Activated CD4-positive, CD25-positive, alpha-beta regulatory T cell (primary cell): ENCODE data around the gene TMEM225B.
"Not testable (repeated sequence)": the region's sequence is repeated elsewhere in the genome, so short reads cannot be mapped to it uniquely, and the experiment has no call there.

Experiments used
- DNase-seq, 4 experiments: peaks; one replicate each; lab custom pipeline; 2025; lab: John Stamatoyannopoulos, UW

Gene TMEM225B, protein sequence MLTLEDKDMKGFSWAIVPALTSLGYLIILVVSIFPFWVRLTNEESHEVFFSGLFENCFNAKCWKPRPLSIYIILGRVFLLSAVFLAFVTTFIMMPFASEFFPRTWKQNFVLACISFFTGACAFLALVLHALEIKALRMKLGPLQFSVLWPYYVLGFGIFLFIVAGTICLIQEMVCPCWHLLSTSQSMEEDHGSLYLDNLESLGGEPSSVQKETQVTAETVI

DNA sequence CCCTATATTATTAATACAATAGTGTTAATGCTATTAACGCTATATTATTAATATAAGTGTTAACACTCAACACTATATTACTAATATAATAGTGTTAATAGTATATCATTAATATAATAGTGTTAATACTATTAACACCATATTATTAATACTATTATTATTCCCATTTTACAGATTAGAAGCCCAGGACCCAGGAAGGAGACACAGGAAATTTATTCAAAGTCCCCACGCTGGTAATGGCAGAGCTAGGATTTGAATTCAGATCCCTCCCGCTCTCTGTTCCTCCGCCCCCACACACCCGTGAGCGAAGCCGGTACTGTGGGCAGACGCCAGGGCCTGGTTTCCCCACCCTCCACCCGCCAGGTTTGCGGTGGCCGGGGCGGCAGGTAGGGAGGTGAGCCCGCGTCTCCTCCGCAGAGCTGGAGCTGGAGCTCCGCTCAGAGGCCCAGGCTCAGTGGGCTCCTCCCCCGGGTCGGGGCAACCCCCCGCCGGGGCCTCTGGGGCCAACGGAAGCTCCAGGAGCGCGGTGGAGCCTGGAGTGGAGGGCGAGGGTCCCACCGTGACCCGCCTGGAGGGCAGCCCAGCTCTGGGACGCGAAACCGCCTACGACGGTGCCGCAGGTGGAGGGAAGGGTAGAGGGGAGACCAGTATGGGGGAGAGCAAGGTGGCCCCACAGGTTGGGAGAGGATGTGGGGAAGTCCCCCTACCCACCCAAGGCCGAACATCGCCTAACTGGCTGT is at the start of gene TMEM225B:
Gene TMEM225B, plus strand, starts transcription at position 506 of the 740 bp plus-strand sequence. CDS start 6,122 bp downstream, outside the sequence.
- no peak for DNase-seq

DNA sequence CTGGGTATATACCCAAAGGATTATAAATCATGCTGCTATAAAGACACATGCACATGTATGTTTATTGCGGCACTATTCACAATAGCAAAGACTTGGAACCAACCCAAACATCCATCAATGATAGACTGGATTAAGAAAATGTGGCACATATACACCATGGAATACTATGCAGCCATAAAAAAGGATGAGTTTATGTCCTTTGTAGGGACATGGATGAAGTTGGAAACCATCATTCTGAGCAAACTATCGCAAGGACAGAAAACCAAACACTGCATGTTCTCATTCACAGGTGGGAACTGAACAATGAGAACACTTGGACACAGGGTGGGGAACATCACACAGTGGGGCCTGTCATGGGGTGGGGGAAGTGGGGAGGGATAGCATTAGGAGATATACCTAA is 48.5 kb upstream of the TMEM225B start:
- DNase-seq: not testable (repeated sequence)

DNA sequence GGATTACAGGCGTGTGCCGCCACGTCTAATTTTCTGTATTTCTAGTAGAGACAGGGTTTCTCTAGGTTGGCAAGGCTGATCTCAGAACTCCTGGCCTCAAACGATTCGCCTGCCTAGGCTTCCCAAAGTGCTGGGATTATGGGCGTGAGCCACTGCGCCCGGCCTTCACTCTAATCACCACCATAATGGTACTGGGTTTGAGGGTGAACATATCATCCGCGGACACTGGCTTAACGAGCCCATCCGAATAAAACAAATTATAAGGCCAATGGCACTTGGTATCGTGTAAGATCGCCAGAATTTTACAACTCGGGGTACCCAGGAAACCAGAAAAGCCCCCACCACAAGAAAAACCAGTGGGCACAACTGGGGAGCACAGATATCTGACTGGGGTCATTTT is 46.7 kb upstream of the TMEM225B start:
- no peak for DNase-seq

DNA sequence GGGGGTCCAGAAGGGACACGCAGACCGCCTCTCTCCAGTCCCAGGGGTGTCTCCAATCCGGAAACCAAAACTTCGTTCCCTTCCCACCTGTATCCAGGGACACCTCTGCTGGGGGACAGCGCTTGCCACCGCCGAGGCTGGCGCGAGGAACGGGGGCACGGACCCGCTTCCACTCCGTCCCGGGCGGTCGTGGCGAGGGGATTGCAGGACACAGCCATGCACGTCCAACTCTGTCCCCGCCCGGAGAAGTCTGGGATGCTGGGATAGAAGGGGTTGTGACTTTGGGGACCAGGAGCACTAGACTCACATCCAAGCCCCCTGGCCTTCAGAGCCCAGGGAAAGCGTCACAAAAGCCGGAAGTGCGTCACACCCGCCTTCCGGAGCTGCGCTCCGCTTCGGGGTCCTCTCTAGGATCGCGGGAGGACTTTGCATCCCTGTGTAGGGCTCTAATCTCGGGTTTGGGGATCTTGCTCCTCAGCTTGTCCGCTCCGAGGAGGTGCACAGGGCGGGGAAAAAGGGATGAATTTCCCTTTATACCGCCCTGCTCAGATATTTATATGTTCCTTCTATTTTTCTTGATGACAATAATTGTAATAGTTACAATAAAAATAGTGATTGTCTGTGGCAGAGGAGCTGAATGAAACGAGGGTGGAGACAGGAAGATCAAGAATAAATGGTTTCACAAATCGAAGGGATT is 46.2 kb upstream of the TMEM225B start, which contains the start of gene FAM200A:
Gene FAM200A, minus strand, starts transcription at position 348 of the 697 bp plus-strand sequence. CDS start 3,707 bp downstream, outside the sequence.
- DNase-seq: peak; percentile 51 to 76 (median 68)

DNA sequence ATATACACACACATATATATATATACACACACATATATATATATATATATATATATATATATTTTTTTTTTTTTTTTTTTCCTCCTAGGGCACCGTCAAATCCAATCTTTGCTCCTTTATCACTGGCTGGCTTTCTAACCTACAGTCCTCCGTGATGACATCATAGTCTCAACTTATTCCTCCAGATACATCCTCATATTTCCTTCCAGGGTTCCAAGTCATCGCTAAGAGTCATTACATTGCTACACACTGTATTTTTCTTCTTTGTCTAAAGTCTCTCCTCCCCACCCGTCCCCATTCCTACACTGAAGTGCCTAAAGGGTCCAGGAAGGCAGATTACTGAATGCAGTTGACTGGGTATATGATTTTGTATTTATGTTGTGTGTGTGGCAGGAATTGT is 45.0 kb upstream of the TMEM225B start:
- no peak for DNase-seq

DNA sequence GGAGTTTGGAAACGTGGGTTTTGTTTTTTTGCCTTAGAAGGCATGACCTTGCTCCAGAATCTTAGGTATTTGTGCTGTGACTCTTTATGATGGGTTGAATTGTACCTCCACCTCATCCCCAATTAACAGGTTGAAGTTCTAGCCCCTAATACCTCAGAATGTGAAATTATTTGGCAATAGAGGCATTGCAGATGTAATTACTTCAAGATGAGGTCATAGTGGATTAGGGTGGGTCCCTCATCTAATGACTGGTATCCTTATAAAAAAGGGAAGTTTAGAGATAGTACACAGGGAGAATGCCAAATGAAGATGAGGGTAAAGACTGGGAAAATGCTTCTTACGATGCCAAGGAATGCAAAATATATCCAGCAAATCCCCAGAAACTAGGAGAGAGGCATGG is 43.1 kb upstream of the TMEM225B start:
- no peak for DNase-seq

DNA sequence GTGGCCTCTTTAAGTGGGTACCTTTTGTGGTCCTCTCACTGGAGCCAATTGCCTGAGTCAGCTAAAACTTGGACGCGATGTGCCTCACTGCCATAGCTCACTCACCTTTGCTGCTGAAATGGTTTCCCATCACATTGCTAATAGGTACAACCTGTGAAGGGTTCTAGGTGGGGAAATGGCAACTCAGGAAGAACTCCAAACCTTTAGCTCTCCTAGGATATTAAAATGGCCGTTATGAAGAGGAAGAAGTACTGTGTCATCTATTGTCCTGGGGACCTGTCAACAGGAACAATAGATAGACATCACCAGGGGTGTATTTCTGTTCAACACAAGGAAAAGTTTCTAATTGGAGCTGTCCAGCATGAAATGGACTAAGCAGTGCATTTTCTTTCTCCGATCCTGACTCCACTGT is 40.9 kb upstream of the TMEM225B start:
- DNase-seq: no peak

DNA sequence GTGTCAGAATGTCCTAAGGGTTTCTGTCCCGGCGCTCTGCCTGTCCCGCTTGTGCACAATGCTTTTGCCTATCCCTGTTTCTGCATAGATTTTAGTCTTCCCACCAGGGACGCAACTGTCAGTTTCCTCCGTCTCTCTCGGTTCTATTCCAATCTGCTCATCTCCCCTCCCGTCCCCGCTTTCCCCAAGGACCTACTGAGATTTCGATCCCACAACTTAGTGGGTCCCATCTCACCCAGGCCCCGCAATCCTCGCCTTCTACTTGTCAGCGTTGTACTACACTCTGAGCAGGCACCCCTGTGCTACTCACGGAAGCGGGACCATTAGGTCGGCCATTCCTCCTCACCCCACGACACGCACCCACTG is 40.1 kb upstream of the TMEM225B start:
- DNase-seq: no peak

DNA sequence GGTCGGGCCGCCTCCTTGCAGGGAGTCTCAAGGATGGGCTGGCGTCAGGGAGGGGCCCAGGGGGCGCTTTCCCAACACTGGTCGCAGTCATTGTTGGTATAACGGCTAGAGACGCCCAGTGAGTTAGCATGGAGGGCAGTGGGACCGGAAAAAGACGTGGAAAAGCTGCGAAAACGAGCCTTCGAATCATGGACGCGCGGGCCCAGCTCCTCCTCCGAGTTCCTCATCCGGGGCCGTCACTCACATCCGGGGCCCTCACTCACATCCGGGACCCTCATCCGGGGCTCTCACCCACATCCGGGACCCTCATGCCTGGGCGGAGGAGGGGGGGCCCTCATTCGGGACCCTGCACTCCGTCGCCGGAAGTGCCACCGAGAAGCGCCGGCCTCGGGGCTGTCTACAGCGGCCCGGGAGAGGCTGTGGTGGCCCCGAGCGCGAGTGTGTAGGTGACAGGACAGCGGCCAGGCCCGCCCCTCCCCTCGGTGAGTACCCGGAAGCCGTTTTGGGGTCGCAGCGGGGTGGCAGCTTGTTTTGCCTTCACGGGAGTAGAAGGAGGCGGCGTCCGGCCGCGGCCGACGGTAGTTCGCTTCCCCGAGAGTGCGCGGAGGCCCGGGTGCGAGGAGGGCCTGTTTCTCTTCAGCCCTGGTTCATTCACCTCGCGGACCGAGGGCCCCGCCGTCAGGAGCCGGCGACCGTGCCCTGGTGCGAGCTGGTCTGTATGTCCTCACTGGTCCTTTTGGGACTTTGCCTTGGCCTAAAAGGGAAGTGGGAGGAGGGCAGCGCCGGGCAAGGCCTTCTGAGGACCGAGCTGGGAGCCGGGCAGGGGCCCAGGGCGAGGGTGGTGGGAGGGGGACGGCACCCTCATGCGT is 39.5 kb upstream of the TMEM225B start, which contains the start of gene ZNF655:
Gene ZNF655, plus strand, starts transcription at position 337 of the 869 bp plus-strand sequence. CDS start 1,918 bp downstream, outside the sequence.
- DNase-seq: peak; percentile 77 to 93 (median 88)

DNA sequence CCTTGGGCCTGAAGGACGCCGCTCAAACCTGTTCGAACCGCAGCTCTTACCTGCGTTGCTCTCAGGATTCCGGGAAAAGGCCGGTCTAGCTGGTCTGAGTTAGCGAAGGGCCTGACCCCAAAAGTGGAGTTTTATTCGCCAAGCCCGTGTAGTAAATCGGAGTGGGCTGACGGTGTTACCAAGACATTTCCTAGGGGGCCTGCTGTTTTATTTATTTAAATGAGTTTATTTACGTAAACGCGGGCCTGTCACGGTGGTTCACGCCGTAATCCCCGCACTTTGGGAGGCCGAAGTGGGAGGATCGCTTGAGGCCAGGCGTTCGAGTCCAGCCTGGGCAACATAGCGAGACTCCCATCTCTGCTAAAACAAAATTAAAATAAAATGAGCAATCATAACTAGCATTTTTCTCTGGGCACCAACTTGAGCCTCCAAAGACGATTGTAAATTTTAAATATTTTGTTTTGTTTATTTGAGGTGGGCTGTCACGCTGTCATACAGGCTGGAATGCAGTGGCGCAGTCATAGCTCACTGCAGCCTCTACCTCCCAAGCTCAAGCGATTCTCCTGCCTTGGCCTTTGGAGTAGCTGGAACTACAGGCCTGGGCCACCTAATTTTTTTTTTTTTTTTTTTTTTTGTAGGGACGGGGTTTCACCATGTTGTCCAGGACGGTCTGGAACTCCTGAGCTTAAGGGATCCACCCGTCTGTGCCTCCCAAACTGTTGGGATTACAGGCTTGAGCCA is 38.7 kb upstream of the TMEM225B start:
- DNase-seq: no peak

DNA sequence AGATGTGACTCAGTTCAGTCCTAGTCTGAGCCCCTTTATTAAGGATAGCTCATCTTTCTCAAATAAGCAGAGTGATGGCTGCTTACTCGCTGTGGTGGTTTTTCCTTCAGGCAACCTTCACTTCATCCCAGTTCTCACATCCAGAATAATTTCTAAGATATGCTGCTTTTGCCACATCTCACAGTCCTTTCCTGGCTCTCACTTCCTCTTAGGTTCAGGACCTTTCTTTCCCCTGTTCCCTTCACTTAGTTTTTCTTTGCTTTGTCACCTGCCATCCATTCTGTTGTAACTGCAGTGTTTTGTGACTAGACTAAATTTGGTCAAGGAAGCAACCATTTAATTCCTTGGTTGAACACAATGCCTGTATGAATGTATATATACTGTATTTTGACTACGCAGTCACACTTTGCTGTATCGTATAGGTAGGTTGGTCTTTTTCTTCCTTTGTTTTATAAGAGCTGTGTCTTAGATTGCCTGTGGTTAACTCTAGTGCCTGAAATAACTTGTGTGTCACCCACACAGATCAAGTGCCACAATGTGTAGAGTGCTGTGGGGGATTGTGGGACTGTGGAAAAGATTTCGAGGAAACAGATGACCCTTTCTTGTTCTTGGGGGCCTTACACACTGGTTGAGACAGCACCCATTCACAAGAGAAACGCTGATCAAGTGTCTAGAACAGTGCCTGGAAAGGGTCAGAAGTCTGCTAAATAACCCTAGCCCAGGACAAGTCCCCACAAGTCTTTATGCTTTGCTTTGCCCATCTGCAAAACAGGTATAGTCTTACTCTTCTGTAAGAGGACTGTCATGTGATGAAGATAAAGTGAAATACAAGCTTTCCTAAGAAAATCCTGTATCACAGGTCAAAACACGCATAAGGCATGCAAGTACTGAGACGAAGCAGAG is 37.0 kb upstream of the TMEM225B start:
- no peak for DNase-seq

DNA sequence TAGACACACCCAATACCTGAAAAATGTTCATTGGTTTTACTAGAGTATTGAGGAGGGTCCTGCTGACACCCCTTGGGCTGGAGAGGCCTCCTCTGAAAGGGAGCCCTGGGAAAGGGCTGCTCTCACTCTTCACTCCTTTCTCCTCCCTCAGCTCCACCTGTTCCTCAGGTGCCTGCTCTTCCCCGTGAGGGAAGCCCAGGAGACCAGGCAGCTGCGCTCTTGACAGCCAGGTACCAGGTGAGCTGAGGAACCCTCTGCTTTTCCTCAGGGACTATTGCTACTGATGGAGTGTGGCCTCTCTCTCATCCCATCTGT is 36.4 kb upstream of the TMEM225B start:
- no peak for DNase-seq

DNA sequence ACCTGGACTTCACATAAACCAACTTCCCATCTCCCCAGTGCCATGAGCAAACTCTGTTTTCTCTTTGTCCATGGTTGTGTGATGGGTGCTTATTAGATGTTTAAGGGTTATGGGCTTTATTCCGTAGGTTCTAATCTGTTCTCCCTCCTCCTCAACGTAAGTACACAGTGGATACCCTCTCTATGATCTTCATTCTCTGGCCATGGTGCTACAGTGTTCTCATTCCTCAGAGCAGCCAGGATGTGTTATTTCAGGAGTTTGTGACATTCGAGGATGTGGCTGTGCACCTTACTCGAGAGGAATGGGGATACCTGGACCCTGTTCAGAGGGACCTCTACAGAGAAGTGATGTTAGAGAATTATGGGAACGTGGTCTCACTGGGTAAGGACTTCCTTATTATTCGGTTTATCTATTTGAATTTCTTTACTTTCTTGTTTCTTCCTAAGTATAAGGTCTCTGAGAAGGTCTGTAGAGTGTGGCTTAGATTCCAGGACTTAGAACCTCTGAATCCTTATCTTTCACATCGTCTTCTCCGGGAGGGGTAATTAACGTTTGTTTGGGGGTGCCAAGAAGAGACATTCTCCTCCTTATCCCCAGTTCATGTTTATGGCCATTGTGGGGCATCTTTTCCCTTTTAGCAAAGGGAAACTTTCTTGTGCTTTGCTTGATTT is 35.8 kb upstream of the TMEM225B start:
- DNase-seq: no peak

DNA sequence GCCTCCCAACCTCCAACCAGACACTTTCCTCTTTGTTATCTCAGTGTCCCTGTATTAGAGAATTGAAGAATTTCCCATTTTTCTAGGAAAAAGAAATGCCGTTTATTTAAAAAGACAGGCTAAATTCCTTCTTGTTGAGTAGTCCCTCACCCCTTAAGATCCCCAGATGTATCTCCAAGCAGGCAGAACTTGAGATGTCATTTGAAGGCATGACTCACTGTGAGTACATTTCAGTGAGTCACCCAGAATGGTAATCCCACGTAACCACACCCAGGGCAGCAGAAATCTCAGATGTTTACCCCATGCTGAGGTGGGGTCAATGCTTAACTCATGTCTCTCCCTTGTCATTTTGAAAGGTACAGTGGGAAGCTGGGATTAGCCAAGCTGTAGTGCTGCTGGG is 35.2 kb upstream of the TMEM225B start:
- no peak for DNase-seq

DNA sequence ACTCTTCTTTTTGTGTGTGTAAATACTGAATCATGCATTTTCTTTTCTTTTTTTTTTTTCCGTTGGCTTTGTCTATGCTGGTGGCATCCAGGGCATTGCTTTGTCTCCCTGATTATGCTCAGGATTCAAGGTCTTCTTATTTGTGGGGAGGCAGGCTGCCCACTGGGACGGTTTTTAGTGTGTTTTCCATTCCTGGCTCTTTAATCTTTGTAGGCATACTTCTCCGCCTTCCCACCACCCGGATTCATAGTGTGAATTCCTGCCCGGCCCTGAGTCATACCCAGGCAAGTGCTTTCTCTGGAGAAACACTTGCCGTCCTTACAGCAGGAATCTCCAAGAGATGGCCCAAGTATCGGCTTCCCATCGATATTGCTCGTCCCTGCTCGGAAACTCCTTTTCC is 34.4 kb upstream of the TMEM225B start:
- DNase-seq: no peak

DNA sequence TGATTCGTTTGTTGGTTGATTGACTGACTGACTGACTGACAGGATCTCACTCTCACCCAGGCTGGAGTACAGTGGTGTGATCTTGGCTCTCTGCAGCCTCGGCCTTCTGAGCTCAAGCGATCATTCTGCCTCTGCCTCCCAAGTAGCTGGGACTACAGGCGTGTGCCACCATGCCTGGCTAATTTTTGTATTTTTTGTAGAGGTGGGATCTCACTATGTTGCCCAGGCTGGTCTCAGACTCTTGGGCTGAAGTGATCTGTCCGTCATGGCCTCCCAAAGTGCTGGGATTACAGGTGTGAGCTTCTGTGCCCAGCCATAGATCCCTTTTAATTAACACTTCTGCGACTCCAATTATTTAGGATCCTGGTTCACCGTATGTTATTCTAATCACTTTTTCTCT is 29.3 kb upstream of the TMEM225B start:
- DNase-seq: not testable (repeated sequence)

DNA sequence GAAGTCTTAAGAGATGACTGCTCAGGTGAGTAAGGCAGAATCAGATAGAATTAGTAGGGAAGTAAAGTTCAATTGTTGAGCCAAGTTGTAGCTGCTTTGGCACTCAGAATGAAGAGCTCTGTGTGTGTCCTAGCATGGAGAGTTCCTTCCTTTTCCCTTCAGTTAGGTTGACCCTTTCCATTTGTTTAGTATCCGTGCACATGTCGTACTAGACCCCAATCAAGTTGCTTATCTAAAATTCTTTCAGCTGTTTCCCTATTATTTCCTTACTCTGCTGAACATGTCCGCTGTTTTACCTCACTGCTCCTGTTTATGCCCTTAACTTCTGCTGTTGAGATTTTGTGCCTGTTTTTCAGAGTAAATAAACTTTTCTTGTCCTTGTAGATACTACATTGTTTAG is 26.3 kb upstream of the TMEM225B start:
- no peak for DNase-seq

DNA sequence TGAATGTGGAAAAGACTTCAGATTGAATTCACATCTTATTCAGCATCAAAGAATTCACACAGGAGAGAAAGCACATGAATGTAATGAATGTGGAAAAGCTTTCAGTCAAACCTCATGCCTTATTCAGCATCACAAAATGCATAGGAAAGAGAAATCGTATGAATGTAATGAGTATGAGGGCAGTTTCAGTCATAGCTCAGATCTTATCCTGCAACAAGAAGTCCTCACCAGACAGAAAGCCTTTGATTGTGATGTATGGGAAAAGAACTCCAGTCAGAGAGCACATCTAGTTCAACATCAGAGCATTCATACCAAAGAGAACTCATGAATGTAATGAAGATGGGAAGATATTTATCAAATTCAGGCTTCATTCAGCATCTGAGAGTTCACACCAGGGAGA is 24.8 kb upstream of the TMEM225B start:
- DNase-seq: no peak

DNA sequence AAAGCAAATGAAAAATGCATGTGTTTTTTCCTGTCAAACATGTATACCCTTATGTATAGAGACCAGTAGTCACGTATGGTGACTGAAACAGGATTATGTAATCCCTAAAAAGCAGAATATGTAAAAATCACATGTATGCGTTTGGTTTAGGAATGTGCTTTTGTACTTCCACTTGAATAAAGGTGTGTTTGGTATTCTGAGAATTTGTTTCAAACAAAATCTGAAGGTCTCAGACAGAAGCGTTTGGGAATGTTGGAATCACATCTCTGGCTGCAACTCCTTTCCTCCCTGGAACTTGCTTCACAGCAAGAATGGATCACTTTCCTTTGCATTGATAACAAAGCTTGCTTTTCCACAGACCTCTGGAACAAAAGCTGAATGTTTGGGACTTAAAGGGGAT is 21.8 kb upstream of the TMEM225B start:
- no peak for DNase-seq
